Measurements from ENCODE around the gene SYT17.

Gene SYT17, protein sequence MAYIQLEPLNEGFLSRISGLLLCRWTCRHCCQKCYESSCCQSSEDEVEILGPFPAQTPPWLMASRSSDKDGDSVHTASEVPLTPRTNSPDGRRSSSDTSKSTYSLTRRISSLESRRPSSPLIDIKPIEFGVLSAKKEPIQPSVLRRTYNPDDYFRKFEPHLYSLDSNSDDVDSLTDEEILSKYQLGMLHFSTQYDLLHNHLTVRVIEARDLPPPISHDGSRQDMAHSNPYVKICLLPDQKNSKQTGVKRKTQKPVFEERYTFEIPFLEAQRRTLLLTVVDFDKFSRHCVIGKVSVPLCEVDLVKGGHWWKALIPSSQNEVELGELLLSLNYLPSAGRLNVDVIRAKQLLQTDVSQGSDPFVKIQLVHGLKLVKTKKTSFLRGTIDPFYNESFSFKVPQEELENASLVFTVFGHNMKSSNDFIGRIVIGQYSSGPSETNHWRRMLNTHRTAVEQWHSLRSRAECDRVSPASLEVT

DNA sequence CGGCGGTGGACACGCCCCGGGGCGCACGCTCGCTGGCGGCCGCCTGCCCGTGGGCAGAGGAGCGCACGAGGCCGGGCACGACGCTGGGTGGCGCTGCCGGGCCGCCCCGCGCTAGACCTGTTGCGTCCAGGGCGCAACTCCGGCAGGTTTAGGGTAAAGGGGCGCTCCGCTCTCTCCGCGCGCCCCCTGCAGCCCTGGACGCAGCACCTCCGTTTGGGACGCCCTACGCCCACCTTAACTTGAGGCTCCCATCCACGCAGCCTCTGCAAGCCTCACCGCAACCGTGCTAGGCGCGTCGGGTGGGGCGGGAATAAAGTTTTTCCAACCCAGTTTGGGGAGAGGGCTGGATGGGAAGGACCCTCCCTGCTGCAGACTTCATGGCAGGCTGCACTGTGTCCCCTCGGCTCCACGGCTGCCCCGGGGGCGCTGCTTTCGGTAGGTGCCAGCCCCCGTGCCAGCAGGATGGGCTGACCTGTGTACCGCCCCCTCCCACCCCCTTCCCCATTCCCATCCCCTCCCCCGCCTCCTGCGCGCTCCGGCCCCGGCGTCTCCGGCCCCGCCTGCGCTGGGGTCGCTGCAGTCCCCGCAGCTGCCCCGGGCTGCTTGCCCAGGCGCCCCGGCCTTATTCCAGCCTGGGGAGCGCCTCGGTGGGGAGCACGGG lies at the start of gene SYT17:
Gene SYT17 (plus strand): TSS at position 531 of the 661 bp plus-strand sequence. CDS start 407 bp downstream, outside the sequence.
- no peak for DNase-seq

DNA sequence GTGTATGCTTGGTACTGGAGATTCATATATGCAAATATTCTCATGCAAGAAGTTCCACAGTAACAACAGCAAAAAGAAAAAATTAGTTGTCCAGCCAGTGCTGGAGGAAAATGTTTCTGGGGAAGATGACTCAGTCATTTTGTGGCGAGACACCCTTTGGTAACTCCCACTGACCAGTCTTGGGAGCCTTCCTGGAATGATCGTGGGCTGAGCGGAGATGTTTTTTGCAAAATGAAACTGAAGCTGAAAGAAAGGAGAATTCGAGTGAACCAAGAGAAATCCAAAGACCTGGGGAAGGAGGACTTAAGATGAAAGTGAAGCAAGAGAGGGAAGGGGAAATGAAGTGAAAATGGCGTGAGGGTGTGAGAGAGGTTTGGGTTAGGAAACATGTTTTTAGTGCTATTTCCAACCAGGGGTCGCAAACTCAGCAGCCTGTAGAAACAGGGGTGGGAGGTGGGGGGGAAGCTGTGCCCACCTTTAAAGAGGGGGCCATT lies 49.1 kb upstream of the SYT17 start:
- no peak for DNase-seq

DNA sequence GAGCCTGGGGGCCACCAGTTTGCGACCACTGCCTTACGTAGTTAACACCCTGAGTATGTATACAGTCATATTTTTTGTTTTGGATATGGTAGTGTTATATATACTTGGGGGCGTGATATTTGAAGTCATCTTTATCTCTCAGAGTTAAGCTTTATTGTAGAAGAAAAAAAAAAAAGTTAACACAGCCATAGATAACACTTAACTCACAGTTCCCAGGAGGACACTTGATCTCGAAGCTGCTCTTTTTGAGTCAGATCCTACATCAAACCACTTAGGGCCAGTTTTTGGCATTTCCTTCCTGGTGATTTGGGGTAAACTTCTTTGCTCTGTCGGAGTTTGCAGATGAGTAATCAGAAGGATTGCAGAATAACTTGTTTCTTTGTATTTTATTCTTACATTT lies 48.5 kb upstream of the SYT17 start:
- no peak for DNase-seq

DNA sequence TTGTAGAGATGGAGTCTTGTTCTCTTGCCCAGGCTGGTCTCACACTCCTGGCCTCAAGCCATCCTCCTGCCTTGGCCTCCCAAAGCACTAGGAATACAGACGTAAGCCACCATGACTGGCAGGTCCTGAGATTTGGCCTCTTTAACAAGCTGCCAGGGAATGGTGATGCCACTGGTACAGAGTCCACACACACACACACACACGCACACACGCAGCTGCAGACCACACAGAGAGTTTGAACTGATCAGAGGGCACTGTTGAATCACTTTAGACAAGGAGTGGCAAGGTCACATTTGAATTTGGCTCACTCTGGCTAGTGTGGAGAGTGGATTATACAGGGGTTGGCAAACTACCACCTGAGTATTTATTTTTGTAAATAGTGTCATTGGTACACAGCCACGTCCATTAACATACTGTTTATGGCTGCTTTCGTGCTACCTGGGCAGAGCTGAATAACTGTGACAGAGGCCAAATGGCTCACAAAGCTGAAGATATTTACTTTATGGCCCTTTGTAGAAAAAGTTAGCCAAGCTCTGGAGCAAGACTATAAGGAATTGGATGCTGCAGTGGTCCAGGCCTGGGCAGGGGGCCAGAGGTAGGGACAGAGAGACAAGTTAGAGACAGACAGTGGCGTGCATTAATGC lies 44.4 kb upstream of the SYT17 start:
- DNase-seq: no peak

DNA sequence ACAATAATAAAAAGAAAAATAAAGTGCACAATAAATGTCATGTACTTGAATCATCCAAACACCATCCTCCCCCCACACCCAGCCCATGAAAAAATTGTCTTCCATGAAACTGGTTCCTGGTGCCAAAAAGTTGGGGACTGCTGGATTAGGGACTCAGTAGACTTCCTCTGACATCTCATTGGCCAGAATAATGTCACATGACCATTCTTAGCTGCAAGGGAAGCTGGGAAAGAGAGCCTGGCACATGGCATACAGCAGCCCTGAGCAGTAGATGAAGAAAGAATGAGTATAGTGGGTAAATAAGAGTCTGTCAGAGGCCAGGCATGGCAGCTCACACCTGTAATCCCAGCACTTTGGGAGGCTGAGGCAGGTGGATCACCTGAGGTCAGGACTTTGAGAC lies 41.7 kb upstream of the SYT17 start:
- DNase-seq: no peak

DNA sequence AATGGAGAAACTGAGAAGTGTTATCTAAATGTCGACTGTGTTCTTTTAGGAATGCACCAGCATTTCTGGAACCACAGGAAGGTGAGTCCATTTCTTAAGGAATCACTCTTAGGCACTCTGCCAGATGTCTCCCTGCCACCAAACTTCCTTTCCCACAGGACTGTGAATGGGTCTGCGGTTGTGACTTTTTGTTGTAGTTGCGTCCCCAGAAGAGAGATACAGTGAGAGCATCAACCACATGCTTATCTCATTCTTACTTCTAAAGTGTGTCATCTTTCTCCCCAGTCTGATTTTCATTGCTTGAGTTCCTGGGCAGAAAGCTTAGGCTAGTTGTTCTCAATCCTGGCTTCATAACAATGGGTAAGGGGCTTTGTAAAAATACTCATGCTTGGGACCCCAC lies 40.8 kb upstream of the SYT17 start:
- no peak for DNase-seq

DNA sequence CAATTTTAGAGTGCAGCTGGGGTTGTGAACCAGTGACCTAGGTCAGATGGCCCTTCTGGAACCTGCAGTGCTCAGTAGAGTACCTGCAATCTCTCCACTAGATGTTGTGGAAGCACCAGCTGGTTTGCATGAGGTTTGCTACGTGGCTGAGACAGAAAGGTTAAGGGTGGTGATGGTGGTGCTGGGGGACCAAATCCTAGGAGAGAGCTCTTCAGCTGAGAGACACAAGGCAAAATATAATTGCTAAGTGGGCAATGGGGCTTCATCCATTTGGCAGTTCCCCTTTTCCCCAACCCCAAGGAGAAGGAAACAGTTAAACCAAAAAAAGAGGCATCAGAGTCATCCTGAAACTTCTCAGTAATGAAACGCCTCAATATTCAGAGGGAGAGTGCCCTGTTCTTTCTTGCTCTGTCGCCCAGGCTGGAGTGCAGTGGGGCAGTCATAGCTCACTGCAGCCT lies 40.3 kb upstream of the SYT17 start:
- DNase-seq: no peak

DNA sequence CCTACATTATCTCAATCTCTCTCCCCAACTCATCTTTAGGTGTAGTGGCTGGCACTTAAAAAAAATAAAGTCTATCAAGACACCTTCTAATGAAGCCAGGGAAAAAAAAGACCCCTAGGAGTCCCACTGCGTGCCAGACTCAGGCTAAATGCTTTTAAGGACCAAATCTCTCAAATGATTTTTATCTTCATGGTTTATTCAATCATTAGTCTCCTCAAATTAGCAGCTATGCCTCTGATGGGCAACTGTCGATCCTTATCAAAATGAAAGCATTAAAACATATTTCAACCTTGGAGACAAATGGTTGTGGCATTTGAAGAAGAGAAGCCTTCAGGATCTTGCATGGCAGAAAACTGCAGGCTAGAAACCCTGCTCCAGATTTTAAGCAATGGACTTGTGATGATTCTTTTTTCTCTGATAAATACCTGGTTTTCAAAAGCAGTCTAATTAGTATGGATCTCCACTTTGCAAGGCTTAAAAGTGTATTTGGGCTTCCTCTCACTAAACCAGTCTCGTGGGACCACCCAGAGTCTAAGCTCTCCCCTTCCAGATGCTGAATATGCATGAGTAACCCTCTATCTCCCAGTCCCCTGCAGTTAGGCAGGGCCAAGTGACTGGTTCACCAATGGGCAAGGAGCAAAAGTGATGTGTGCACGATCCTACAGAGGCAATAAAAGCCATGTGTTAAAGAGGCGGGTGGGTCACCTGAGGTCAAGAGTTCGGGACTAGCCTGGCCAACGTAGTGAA lies 39.4 kb upstream of the SYT17 start:
- no peak for DNase-seq

DNA sequence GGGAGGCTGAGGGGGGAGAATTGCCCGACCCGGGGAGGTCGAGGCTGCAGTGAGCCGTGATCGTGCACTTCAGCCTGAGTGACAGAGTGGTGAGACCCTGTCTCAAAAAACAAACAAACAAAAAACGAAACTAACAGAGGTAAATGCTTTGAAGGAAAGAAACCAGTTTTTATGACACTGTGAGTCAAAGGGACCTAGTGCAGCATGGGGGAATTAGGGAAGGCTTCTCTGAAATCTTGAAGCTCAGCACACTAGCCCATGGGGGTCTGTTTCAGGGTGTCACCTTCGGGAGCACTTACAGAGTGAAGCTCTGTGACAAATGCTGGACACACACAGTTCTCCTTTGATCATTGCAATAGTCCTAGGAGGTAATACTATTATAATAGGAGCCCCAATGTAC lies 37.7 kb upstream of the SYT17 start:
- no peak for DNase-seq

DNA sequence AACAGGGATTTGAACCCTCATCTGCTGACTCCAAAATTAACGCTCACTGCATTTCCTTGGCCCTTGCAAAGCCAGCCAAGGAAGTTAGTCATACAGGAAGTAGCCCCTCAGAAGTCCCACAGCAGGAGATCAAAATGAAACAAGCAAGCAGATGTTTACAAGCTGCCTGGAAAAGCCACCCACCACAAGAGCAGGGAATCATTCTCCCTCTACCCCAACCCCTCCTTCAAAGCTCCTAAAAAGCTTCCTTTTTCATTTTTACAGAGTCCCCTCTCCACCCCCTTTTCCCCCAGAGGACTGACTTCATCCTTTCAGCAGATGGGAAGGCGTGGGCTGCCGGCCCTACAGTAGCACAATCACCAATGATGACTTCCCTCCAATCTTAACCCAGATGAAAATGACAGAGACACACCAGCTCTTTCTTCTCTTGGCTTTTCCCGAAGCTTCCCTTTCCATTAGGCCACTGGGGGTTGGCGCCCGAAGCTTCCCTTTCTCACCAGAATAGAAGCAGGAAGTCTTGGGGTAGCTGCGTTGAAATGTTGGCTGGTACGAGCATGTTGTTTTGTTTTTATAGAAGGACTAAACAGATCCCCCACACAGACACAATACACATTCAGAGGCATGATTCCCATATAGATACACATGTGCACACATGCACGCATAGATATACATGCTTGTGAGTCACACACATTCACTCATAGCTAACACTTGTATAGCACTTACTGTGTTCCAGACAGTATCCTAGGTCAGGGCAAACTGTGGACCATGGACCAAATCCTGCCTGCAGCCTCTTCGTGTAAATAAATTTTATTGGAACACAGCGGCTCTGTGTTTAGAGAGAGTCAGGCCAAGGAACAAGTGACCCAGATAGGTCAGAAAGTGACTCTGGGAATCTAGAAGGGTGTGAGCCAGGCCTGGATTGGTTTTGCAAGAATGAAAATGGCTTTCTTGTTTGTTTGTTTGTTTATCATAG lies 36.9 kb upstream of the SYT17 start:
- DNase-seq: no peak

DNA sequence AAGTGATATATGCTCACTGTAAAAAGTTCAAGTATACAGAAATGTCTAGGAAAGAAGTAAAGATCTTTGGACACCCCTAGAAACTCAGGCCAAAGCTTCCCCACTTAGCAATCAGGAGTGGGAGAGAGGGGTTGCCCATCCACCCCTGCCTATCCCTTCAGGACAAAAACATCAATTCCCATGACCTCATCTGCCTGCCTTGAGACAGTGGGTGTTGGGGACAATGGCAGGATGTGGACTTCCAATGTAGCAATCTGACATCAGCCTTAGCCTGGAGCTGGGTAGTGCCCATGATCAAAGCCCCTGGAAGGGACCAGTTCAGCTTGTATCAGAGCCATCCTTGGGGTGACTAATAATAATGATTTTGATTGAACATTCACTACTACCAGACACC lies 36.2 kb upstream of the SYT17 start:
- no peak for DNase-seq

DNA sequence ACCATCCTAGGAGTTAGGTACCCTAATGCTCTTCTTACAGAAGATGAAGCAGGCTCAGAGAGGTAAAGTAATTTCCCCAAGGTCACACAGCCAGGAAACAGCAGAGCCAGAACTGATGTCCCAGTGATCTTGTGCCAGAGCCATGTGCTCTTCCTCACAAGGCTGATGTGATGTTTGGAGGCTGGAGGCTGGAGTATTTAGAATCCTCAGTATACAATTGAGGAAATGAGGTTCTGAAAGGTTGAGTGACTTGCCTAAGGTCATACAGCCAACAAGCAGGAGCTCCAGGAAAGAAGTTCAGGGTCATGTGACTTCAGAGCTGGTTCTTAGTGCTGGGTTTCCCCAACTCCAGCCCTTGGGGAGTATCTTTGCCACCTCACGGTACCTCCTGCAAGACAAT lies 35.8 kb upstream of the SYT17 start:
- no peak for DNase-seq

DNA sequence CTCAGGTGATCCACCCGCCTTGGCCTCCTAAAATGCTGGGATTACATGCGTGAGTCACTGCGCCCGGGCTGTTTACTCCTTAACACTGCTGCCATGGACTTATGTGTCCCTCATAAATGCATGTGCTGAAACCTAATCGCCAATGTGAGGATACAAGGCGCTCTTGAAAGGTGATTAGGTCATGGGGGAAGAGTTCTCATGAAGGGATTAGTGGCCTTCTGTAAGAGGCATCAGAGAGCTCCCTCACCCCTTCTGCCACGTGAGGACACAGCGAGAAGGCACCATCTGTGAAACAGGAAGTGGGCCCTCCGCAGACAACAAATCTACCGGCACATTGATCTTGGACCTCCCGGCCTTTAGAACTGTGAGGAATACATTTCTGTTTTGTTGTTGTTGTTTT lies 35.1 kb upstream of the SYT17 start:
- DNase-seq: no peak

DNA sequence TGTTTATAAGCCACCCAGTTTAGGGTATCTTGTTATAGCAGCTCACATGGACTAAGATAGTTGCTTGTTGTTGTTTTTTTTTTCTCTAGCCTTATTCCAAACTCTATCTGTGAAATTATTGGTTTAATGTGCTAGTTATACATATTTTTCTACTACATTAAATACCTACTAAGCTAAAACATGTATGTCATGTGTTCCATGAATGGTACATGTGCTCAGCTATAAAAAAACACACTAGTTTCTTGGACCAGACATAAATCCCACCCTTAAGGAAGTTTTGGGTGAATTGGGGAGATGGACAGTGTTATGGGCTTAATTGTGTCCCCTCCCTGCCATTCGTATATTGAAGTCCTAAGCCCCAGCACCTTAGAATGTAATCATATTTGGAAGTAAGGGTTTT lies 34.4 kb upstream of the SYT17 start:
- no peak for DNase-seq

DNA sequence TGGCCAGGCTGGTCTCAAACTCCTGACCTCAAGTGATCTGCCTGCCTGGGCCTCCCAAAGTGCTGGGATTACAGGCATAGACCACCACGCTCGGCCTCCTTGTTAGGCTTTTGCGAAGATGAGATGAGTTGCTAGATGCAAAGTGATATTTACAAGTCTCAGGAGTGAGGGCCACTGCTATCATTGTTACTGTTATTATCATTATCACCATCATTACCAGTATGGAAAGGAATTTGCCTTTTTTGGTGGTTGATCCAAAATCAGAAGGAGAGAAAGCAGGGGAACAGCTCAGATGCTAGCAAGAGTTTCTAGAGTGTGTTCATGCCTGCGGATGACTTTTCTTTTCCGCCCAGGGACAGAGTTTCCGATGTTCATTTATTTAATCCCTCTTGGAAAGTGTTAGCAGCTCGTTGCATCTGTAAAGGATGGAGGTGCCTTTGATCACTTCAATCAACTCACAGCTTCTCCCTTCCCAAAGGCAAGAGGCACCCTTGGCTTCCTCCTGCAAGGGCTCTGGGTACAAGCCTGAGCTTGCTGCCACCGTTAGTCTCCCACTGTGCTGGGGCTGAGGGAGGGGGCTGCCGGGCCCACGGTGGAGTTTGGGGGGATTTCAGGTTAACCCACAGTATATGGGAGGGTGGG lies 32.7 kb upstream of the SYT17 start:
- no peak for DNase-seq

DNA sequence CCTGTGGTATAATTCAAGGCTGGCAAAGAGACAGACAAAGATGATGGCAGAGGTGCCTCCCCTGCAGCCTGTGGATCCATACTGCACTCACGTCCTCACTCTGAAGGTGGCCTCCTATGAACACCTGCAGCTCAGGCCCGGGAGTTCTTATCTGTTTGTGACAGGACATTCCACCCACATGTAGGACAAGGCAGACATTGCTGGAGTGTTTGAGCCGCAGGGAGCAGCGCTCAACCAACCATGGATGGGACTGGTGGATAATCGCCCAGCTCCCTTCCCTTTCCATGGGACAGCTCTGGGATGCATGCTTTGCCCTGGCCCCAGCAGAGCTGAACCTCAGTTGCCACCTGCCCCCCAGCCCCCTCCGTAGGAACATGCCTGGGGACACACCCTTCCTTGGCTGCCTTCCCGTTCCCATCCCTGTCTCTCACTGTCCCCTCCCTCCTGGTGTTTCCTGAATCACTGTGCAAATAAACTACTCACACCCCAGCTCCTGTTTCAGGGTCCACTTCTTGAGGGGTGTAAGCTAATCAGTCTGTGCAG lies 32.1 kb upstream of the SYT17 start:
- no peak for DNase-seq

DNA sequence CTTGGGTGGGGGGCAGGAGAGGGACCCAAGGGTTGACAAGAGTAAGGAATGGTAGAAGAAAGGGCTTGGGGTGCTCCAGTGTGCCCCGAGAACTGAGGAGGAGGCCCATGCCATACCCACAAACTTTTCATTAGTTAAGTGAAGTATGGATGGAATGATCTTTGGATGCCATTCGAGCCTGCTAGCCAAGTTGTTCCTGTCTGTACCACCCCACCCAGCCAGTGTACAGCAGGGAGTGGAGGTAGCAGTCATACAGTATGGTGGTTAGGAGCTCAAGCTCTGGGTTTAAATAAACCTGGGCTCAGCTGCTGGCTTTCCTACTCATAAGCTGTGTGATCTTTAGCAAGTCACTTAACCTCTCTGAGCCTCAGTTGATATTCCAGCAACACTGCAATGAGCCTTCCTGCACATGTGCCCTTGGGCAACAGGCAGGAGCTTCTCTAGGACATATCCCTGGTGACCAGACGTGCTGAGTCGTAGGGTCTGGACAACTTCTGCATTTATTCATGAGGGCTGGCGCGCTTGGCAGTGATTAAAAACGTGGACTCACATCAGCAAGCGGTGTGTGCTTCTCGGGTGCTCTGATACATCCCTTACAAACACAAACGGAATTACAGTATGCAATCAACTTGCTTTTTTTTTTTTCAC lies 31.4 kb upstream of the SYT17 start:
- no peak for DNase-seq

DNA sequence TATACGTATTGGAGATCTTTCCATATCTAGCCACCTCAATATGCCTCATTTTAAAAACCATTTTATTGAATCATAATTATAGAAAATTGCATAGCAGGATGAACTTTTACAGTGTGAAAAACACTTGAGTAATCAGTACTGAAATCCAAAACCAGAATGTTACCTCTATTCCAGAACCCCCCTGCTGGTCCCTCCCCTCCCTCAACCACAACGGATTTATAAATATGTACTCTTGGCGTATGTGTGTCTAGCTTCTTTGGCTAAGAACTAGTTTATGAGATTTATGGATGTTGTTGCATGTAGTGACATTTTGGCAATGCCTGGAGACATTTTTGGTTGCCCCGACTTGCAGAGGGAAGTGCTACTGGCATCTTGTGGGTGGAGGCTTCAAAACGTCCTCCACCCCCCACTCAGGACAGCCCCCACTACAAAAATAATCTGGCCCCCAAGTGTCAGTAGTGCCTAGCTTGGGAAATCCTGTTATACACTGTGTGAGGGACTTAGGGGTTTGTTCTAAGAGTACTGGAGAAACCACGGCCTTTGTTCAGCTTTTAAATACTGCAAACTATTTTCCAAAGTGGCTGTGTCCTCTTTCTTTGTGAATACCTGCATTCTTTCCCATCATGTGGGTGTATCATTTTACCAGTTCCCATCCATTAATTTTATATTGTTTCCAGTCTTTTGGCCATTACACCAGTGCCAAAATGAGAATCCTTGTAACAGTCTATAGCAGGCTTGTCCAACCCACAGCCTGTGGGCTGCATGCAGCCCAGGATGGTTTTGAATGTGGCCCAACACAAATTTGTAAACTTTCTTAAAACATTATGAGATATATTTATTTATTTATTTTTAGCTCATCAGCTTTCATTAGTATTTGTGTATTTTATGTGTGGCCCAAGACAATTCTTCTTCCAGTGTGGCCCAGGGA lies 30.6 kb upstream of the SYT17 start:
- no peak for DNase-seq

DNA sequence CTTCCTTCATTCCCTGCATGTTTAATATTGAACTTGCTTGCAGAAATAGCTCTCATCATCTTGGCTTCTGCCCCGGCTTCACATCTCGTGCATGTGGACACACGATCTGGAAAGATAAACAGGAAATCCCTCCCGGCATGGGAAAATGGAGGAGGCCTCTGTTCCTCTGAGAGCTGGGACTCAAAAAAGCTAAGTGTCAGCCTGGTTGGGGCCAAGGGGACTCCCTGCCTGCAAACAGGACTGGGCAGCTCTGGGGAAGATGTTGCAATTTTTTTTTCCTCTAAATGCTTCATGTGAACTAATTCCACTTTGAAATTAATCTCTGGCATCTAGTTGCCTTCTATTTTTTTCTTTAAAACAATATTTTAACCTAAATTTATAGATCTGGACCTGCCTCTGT lies 29.4 kb upstream of the SYT17 start:
- no peak for DNase-seq

Data from activated effector memory CD4-positive, alpha-beta T cell treated with Interleukin-2 at 50 U/mL for 16 hours (primary cell).